ENCODE data around the gene OR2M5. TPM values are rescaled to one million over a fixed set of nuclear protein-coding genes. Genes with fewer than 3 reads are reported as not detected.

The OR2M5 gene, protein sequence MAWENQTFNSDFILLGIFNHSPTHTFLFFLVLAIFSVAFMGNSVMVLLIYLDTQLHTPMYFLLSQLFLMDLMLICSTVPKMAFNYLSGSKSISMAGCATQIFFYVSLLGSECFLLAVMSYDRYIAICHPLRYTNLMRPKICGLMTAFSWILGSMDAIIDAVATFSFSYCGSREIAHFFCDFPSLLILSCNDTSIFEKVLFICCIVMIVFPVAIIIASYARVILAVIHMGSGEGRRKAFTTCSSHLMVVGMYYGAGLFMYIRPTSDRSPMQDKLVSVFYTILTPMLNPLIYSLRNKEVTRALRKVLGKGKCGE
- not detected in 2 replicates for total RNA-seq (2013; cell fraction: nucleolus; rRNA removed)
- total RNA-seq (2014; rRNA removed) (not detected in 2 replicates), total RNA-seq (2014; rRNA removed; fragmentation: Illumina TruSeq; extraction: Trizol) (not detected in 2 replicates), total RNA-seq (2021) (not detected in 2 replicates), polyA plus RNA-seq (2011; rRNA removed) (not detected in 2 replicates), polyA plus RNA-seq (2014; fragmentation: Illumina TruSeq; extraction: Trizol) (not detected in 2 replicates), polyA plus RNA-seq (2014; fragmentation: Nextera tagmentation; extraction: Ambion mirVana) (not detected), polyA plus RNA-seq (2014; rRNA removed) (not detected in 2 replicates), polyA plus RNA-seq (2016; fragmentation: Nextera tagmentation; extraction: Ambion mirVana) (not detected), polyA minus RNA-seq (2011; rRNA and poly(A)+ RNA removed) (0.29 TPM in 1 of 2 replicates, not detected in the other), Bru-seq, nascent RNA (not detected), BruChase-seq, experiment 1, labeled RNA remaining after a 6-hour chase (not detected), BruChase-seq, experiment 2, labeled RNA remaining after a 2-hour chase (not detected)
- polyA plus RNA-seq (2011; ENCODE audit: low read depth): not detected
- not detected in 2 replicates for polyA plus RNA-seq (2011; cell fraction: cytosol; rRNA removed)
- not detected in 2 replicates for polyA plus RNA-seq (2011; cell fraction: nucleus; rRNA removed)
- polyA plus RNA-seq (2012): not detected in 2 replicates
- not detected in 2 replicates for polyA minus RNA-seq (2011; cell fraction: cytosol; rRNA and poly(A)+ RNA removed)
- polyA minus RNA-seq (2011; cell fraction: nucleus; rRNA and poly(A)+ RNA removed): not detected in 2 replicates
- long read RNA-seq, experiment 1: 0 reads
- long read RNA-seq, experiment 2: 0 reads

- ATAC-seq (no peak), FAIRE-seq (no peak), DNase-seq (ENCODE audit: low read depth, low spot score) (no peak)
- Histone ChIP-seq H3K4me3 (no peak within 1 kb of the TSS), H4K20me1 (ENCODE audit: control insufficient read depth, insufficient read depth) (no peaks in the 10 kb centered on the region), H3K4me1 (ENCODE audit: control insufficient read depth, insufficient read depth, low read length) (no peaks in the 10 kb centered on the region), H3K79me2 (ENCODE audit: control insufficient read depth, insufficient read depth, low read length) (no peaks in the 10 kb centered on the region), H3K27me3 (replicated peaks in 1 of 2; ENCODE audit: control insufficient read depth in 2 of 2, insufficient read depth in 2 of 2, low read length in 1 of 2) (no peaks in the 10 kb centered on the region), H3K9ac (ENCODE audit: control insufficient read depth, insufficient read depth, low read length) (no peak within 1 kb of the TSS), H3K36me3 (ENCODE audit: control insufficient read depth in 2 of 2, insufficient read depth in 2 of 2, low read length in 1 of 2) (no peaks in the 10 kb centered on the region), H3K9me3 (replicated peaks; ENCODE audit: control insufficient read depth, insufficient read depth, low read length) (no peaks in the 10 kb centered on the region), H3K4me2 (ENCODE audit: control insufficient read depth, insufficient read depth) (no peak within 1 kb of the TSS), H2AFZ (ENCODE audit: control insufficient read depth, low read depth, low read length) (no peak within 1 kb of the TSS), H3K27ac (ENCODE audit: control insufficient read depth, insufficient read depth) (no peak within 1 kb of the TSS)
- TF ChIP-seq RUNX3 (IDR thresholded peaks at IDR 0.05; ENCODE audit: low read length): no peak
- no peak for TF ChIP-seq RBBP5 (conservative IDR thresholded peaks at IDR 0.05)
- no peak for TF ChIP-seq SUZ12 (IDR thresholded peaks at IDR 0.05; ENCODE audit: unreplicated experiment)
- TF ChIP-seq HDAC2 (IDR thresholded peaks at IDR 0.05): no peak
- TF ChIP-seq, protein P1, sequence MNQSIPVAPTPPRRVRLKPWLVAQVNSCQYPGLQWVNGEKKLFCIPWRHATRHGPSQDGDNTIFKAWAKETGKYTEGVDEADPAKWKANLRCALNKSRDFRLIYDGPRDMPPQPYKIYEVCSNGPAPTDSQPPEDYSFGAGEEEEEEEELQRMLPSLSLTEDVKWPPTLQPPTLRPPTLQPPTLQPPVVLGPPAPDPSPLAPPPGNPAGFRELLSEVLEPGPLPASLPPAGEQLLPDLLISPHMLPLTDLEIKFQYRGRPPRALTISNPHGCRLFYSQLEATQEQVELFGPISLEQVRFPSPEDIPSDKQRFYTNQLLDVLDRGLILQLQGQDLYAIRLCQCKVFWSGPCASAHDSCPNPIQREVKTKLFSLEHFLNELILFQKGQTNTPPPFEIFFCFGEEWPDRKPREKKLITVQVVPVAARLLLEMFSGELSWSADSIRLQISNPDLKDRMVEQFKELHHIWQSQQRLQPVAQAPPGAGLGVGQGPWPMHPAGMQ (IDR thresholded peaks at IDR 0.05; ENCODE audit: borderline replicate concordance): no peak
- TF ChIP-seq CTCF (IDR thresholded peaks at IDR 0.05 in 2 of 3, conservative IDR thresholded peaks at IDR 0.05 in 1 of 3; ENCODE audit: control insufficient read depth in 2 of 3, extremely low read depth in 1 of 3, insufficient read depth in 1 of 3, low read depth in 3 of 3, low read length in 3 of 3): no peak
- TF ChIP-seq CBX5 (IDR thresholded peaks at IDR 0.05; ENCODE audit: low read depth): no peak
- no peak for TF ChIP-seq NR2C2 (IDR thresholded peaks at IDR 0.05; ENCODE audit: borderline replicate concordance, control insufficient read depth, insufficient read length, low read depth)
- ChIA-PET POLR2A (no interaction called here), RAD21 (ENCODE audit: unreplicated experiment) (no interaction called here), SMC1A (ENCODE audit: uncharacterized antibody, unreplicated experiment) (no interaction called here), CTCF (no interaction called here)
- no TSS peak for BruUV-seq (replicated peaks)
- WGBS (ENCODE audit: insufficient coverage, insufficient replicate concordance, low lambda C conversion rate, missing lambda C conversion rate): 43% methylated on average over 3 of the region's 3 CpGs
- intact Hi-C loops (cut with micrococcal nuclease; ENCODE audit: unreplicated experiment) (no loop called here), in situ Hi-C loops (cut with MboI) (no loop called here)
These were observed at the start of gene OR2M5 for GRCh38 chr1:248144513-248145198. Gene OR2M5, plus strand, starts transcription at chr1:248145148. Its CDS starts 0 bp downstream, at chr1:248145148.

All from GM12878 (cell line).